IMR-90 (cell line): ENCODE data around the gene STX16. TPM values are rescaled to one million over a fixed set of nuclear protein-coding genes. Genes with fewer than 3 reads are reported as not detected.

Experiments used
- ATAC-seq: fragments of 200-7000 bp; cut with Tn5 transposase; 2 replicates; pipeline ENCODE4 v1.9.1; 2020; ENCODE audit warnings: low read depth, mild to moderate bottlenecking, moderate library complexity
- BruUV-seq: library from RNA; stranded (reverse); fragments of 400-500 nt; replicated peaks from 2 replicates; lab custom pipeline; 2021; lab: Mats Ljungman, UMichigan
- CTCF ChIA-PET: fragments of 300-600 bp; formaldehyde crosslinking; extraction: SDS; loops from one replicate; lab custom pipeline; 2021; ENCODE audit warnings: antibody characterized with exemption; lab: Yijun Ruan, JAX
- POLR2A ChIA-PET: fragments of 300-600 bp; sonication (Branson Sonifier 250); formaldehyde crosslinking; loops from one replicate; lab custom pipeline; 2022; ENCODE audit warnings: antibody characterized with exemption; ENCODE audit not compliant: unreplicated experiment; lab: Charles Lee
- DNase-seq: peaks from one replicate; pipeline ENCODE4 v3.0.0; 2013
- H2AFZ ChIP-seq: replicated peaks from 2 replicates; pipeline ENCODE3; 2013; ENCODE audit warnings: low read length, mild to moderate bottlenecking; ENCODE audit not compliant: poor library complexity
- H2AK5ac ChIP-seq: 2 replicates; pipeline ENCODE4 v1.6.1; 2013; ENCODE audit warnings: low read depth, low read length, inconsistent platforms
- H2AK9ac ChIP-seq: replicated peaks from 2 replicates; pipeline ENCODE3; 2013; ENCODE audit warnings: mild to moderate bottlenecking, low read depth, low read length, moderate library complexity; ENCODE audit not compliant: poor library complexity
- H2BK120ac ChIP-seq: 2 replicates; pipeline ENCODE4 v1.6.1; 2013; ENCODE audit warnings: low read depth, low read length, inconsistent platforms
- H2BK15ac ChIP-seq: 3 replicates; pipeline ENCODE4 v1.6.1; 2013; ENCODE audit warnings: low read depth, low read length, inconsistent platforms
- H2BK20ac ChIP-seq: 2 replicates; pipeline ENCODE4 v1.6.1; 2013; ENCODE audit warnings: low read depth, mild to moderate bottlenecking, inconsistent platforms, low read length, moderate library complexity
- H2BK5ac ChIP-seq: 2 replicates; pipeline ENCODE4 v1.6.1; 2013; ENCODE audit warnings: mild to moderate bottlenecking, low read depth, low read length, inconsistent platforms; ENCODE audit not compliant: poor library complexity, severe bottlenecking
- H3K14ac ChIP-seq: replicated peaks from 2 replicates; pipeline ENCODE4 v1.6.1; 2013; ENCODE audit warnings: low read depth, low read length, inconsistent platforms
- H3K18ac ChIP-seq: 2 replicates; pipeline ENCODE4 v1.6.1; 2013; ENCODE audit warnings: low read depth, low read length, control low read depth
- H3K23ac ChIP-seq: 2 replicates; pipeline ENCODE4 v1.6.1; 2013; ENCODE audit warnings: low read depth, low read length, inconsistent platforms
- H3K27ac ChIP-seq: 2 replicates; pipeline ENCODE4 v1.5.1; 2013; ENCODE audit warnings: mild to moderate bottlenecking, control low read depth, low read length; ENCODE audit not compliant: insufficient read depth
- H3K27me3 ChIP-seq: 2 replicates; pipeline ENCODE4 v1.6.1; 2013; ENCODE audit warnings: low read length; ENCODE audit not compliant: control insufficient read depth, insufficient read depth
- H3K36me3 ChIP-seq: 2 replicates; pipeline ENCODE4 v1.6.1; 2013; ENCODE audit warnings: low read length, mixed read lengths; ENCODE audit not compliant: control insufficient read depth, insufficient read depth
- H3K4ac ChIP-seq: 2 replicates; pipeline ENCODE4 v1.6.1; 2013; ENCODE audit warnings: low read depth, low read length, inconsistent platforms
- H3K4me1 ChIP-seq: 2 replicates; pipeline ENCODE4 v1.6.1; 2013; ENCODE audit warnings: low read length, mixed read lengths; ENCODE audit not compliant: control insufficient read depth, insufficient read depth
- H3K4me2 ChIP-seq: 2 replicates; pipeline ENCODE4 v1.6.1; 2013; ENCODE audit warnings: low read depth, mild to moderate bottlenecking, control low read depth, low read length, moderate library complexity
- H3K4me3 ChIP-seq: 2 replicates; pipeline ENCODE4 v1.5.1; 2013; ENCODE audit warnings: low read depth, mild to moderate bottlenecking, control low read depth, low read length, moderate library complexity; ENCODE audit not compliant: insufficient read depth
- H3K56ac ChIP-seq: 2 replicates; pipeline ENCODE4 v1.6.1; 2013; ENCODE audit warnings: low read length, inconsistent platforms; ENCODE audit not compliant: insufficient read depth; ENCODE audit errors: extremely low read depth
- H3K79me1 ChIP-seq, 2 experiments: 2 replicates each; pipeline ENCODE4 v1.6.1; 2013; ENCODE audit warnings: low read length in 2 of 2, inconsistent platforms in 1 of 2, low read depth in 1 of 2
- H3K9ac ChIP-seq: 2 replicates; pipeline ENCODE4 v1.6.1; 2013; ENCODE audit warnings: low read depth, low read length, control low read depth
- H3K9me1 ChIP-seq: 2 replicates; pipeline ENCODE4 v1.6.1; 2013; ENCODE audit warnings: low read length, inconsistent platforms; ENCODE audit not compliant: insufficient read depth
- H3K9me3 ChIP-seq: 2 replicates; pipeline ENCODE4 v1.6.1; 2013; ENCODE audit warnings: low read length; ENCODE audit not compliant: control insufficient read depth, insufficient read depth
- H4K20me1 ChIP-seq: 2 replicates; pipeline ENCODE4 v1.6.1; 2013; ENCODE audit warnings: low read length, inconsistent platforms; ENCODE audit not compliant: insufficient read depth
- H4K5ac ChIP-seq: 2 replicates; pipeline ENCODE4 v1.6.1; 2013; ENCODE audit warnings: mild to moderate bottlenecking, low read depth, low read length, control low read depth
- H4K8ac ChIP-seq, 2 experiments: 2 replicates each; pipeline ENCODE4 v1.6.1; 2013; ENCODE audit warnings: low read depth in 2 of 2, low read length in 2 of 2, control low read depth in 1 of 2, inconsistent platforms in 1 of 2
- H4K91ac ChIP-seq: 2 replicates; pipeline ENCODE4 v1.6.1; 2013; ENCODE audit warnings: low read depth, low read length, inconsistent platforms; ENCODE audit not compliant: insufficient read depth
- BHLHE40 ChIP-seq: fragments of 150-350 bp; IDR thresholded peaks from 2 replicates; pipeline ENCODE4 v1.6.1; 2016; ENCODE audit warnings: mild to moderate bottlenecking, low read depth, low read length
- ELK1 ChIP-seq: fragments of 150-350 bp; IDR thresholded peaks from 2 replicates; pipeline ENCODE4 v1.6.1; 2016; ENCODE audit warnings: low read depth, mild to moderate bottlenecking, low read length, moderate library complexity, borderline replicate concordance
- MAZ ChIP-seq: IDR thresholded peaks from 2 replicates; pipeline ENCODE4 v1.6.1; 2012; ENCODE audit warnings: low read depth, mild to moderate bottlenecking, low read length, improper control_type of control experiment, moderate library complexity, borderline replicate concordance
- NFE2L2 ChIP-seq: fragments of 150-350 bp; IDR thresholded peaks from 2 replicates; pipeline ENCODE4 v1.6.1; 2016; ENCODE audit warnings: low read depth, mild to moderate bottlenecking, low read length
- WGBS, 2 experiments: methylation state at CpG; one replicate each; pipeline versions ENCODE4 v1.1.5 to v1.1.7; 2013; ENCODE audit warnings: missing lambda C conversion rate in 2 of 2; ENCODE audit not compliant: insufficient read length in 1 of 2; ENCODE audit errors: extremely low coverage in 2 of 2; 5-methylcytosine and 5-hydroxymethylcytosine counted together
- dilution Hi-C: fragments of 300-500 bp; cut with HindIII; formaldehyde crosslinking; loops from one replicate; pipeline ENCODE4 v1.14.3; 2018; ENCODE audit warnings: low sequenced_read_pairs; ENCODE audit not compliant: unreplicated experiment
- in situ Hi-C: fragments of 300-500 bp; cut with MboI; formaldehyde crosslinking; loops from 3 replicates; pipeline ENCODE4 v1.14.3; 2019; ENCODE audit warnings: low sequenced_read_pairs, inconsistent platforms, mixed read lengths
- intact Hi-C: fragments of 100-400 bp; cut with micrococcal nuclease; formaldehyde crosslinking; loops from 2 replicates; pipeline ENCODE4 v1.10.0; 2022
- polyA plus RNA-seq, 3 experiments: library from polyadenylated mRNA; depleted of rRNA; stranded (reverse); fragments of >200 nt; gene quantifications; 2 replicates each; pipeline ENCODE4 v1.2.3, GENCODE V29; 2012; ENCODE audit warnings: low replicate concordance in 1 of 3
- total RNA-seq: library from RNA; depleted of rRNA; stranded (reverse); fragments of >200 nt; gene quantifications from 2 replicates; pipeline ENCODE4 v1.2.3, GENCODE V29; 2012

STX16 gene
- total and polyA plus RNA-seq, 2 of the 4 experiments (the other 2 are of a cell fraction), result 26.9 to 58.2 TPM

DNA sequence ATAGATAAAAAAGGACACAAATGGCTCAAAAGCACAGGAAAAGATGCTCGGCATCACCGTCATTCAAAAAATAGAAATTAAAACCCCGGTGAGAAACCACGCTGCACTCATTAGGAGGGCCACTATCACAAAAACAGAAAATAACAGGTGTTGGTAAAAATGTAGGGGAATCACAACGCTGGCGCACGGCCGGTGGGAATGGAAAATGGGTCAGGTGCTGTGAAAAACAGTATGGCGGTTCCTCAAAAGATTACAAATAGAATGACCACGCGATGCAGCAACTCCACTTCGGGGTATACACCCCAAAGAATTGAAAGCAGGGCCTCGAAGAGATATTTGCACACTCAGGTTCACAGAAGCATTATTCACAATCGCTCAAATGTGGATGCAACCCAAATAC lies 69.8 kb downstream of the STX16 start:
- no peak for ATAC-seq
- no peak overlapping the region for H3K56ac ChIP-seq
- DNase-seq, result no peak
- ChIA-PET CTCF (no interaction called here), POLR2A (no interaction called here)
- no peak overlapping the region for H3K23ac ChIP-seq
- H2AK5ac ChIP-seq, result no peak overlapping the region
- no peak overlapping the region for H2BK5ac ChIP-seq
- no peak overlapping the region for H2BK120ac ChIP-seq
- TF ChIP-seq ELK1 (no peak), BHLHE40 (no peak), NFE2L2 (no peak), MAZ (no peak)
- no peaks in the 10 kb centered on the region for H3K36me3 ChIP-seq
- in situ Hi-C loops (no loop called here), intact Hi-C loops (no loop called here), dilution Hi-C loops (no loop called here)
- H3K27ac ChIP-seq, result no peak overlapping the region
- WGBS, 2 experiments, result 92% methylated on average over 5 of the region's 14 CpGs; no CpG with 5 or more reads in 1 of the 2 experiments
- H3K9ac ChIP-seq, result no peak overlapping the region
- no peak overlapping the region for H2BK20ac ChIP-seq
- no peaks in the 10 kb centered on the region for H3K9me3 ChIP-seq
- H3K4me1 ChIP-seq, result no peaks in the 10 kb centered on the region
- no peak overlapping the region for H4K5ac ChIP-seq
- H4K8ac ChIP-seq, result no peak overlapping the region
- H3K14ac ChIP-seq, result no peak overlapping the region
- H3K9me1 ChIP-seq, result no peaks in the 10 kb centered on the region
- H3K4ac ChIP-seq, result no peak overlapping the region
- no TSS peak for BruUV-seq
- no peaks in the 10 kb centered on the region for H4K20me1 ChIP-seq
- H3K79me1 ChIP-seq, result no peaks in the 10 kb centered on the region
- H3K18ac ChIP-seq, result no peak overlapping the region
- H3K27me3 ChIP-seq, result peaks cover 37% of the 10 kb centered on the region
- no peak overlapping the region for H3K4me3 ChIP-seq
- H2BK15ac ChIP-seq, result no peak overlapping the region
- no peak overlapping the region for H3K4me2 ChIP-seq
- H4K91ac ChIP-seq, result no peak overlapping the region
- H2AFZ ChIP-seq, result no peak overlapping the region
- no peak overlapping the region for H2AK9ac ChIP-seq
